Neural crest cell (in vitro differentiated cells): ENCODE measurements around the gene CGNL1. TPM values are rescaled to one million over a fixed set of nuclear protein-coding genes. Genes with fewer than 3 reads are reported as not detected.

ENCODE experiments used
- DNase-seq: peaks from one replicate; pipeline ENCODE4 v3.0.0; 2021; ENCODE audit warnings: low read depth, mixed read lengths, low spot score
- H3K27ac Mint-ChIP-seq: one replicate; pipeline ENCODE4 v1.8.0; 2021; ENCODE audit warnings: mild to moderate bottlenecking, mixed read lengths; ENCODE audit not compliant: unreplicated experiment
- H3K27me3 Mint-ChIP-seq: 2 replicates; pipeline ENCODE4 v1.8.0; 2021; ENCODE audit warnings: low read depth, mild to moderate bottlenecking, mixed read lengths
- H3K36me3 Mint-ChIP-seq: 2 replicates; pipeline ENCODE4 v1.8.0; 2021; ENCODE audit warnings: low read depth, mild to moderate bottlenecking, mixed read lengths
- H3K4me1 Mint-ChIP-seq: 2 replicates; pipeline ENCODE4 v1.8.0; 2021; ENCODE audit warnings: mixed read lengths
- H3K4me3 Mint-ChIP-seq: one replicate; pipeline ENCODE4 v1.8.0; 2021; ENCODE audit warnings: mild to moderate bottlenecking, mixed read lengths
- H3K9me3 Mint-ChIP-seq: 2 replicates; pipeline ENCODE4 v1.8.0; 2021; ENCODE audit warnings: mixed read lengths
- CTCF ChIP-seq: fragments of 200-600 bp; sonication (generic); conservative IDR thresholded peaks from 2 replicates; pipeline ENCODE4 v1.5.0; 2021; ENCODE audit warnings: antibody characterized with exemption, mild to moderate bottlenecking
- total RNA-seq: library from RNA; stranded (reverse); gene quantifications from 2 replicates; pipeline ENCODE4 v1.2.1, GENCODE V29; 2021

CGNL1 gene
- total RNA-seq, 1 donor from 2014 or later, result 1.2 TPM

- no peak overlapping the region for H3K4me3 Mint-ChIP-seq
- H3K36me3 Mint-ChIP-seq, result no peaks in the 10 kb centered on the region
- no peak for DNase-seq
- no peak for TF ChIP-seq CTCF
- no peaks in the 10 kb centered on the region for H3K9me3 Mint-ChIP-seq
- no peaks in the 10 kb centered on the region for H3K4me1 Mint-ChIP-seq
- no peaks in the 10 kb centered on the region for H3K27me3 Mint-ChIP-seq
- peak overlapping the region; percentile 23 for H3K27ac Mint-ChIP-seq
Measured at GRCh38 chr15:57565311-57565710, 189.0 kb downstream of the CGNL1 start.

GRCh38 chr15:57566834-57567233 lies 190.5 kb downstream of the CGNL1 start:
- no peaks in the 10 kb centered on the region for H3K9me3 Mint-ChIP-seq
- no peak overlapping the region for H3K27ac Mint-ChIP-seq
- no peaks in the 10 kb centered on the region for H3K4me1 Mint-ChIP-seq
- H3K27me3 Mint-ChIP-seq, result no peaks in the 10 kb centered on the region
- DNase-seq, result no peak
- TF ChIP-seq CTCF, result no peak
- H3K4me3 Mint-ChIP-seq, result no peak overlapping the region
- no peaks in the 10 kb centered on the region for H3K36me3 Mint-ChIP-seq

GRCh38 chr15:57567891-57568290 lies 191.6 kb downstream of the CGNL1 start:
- no peak overlapping the region for H3K27ac Mint-ChIP-seq
- H3K36me3 Mint-ChIP-seq, result no peaks in the 10 kb centered on the region
- no peaks in the 10 kb centered on the region for H3K9me3 Mint-ChIP-seq
- no peak for DNase-seq
- H3K4me3 Mint-ChIP-seq, result no peak overlapping the region
- H3K27me3 Mint-ChIP-seq, result no peaks in the 10 kb centered on the region
- H3K4me1 Mint-ChIP-seq, result no peaks in the 10 kb centered on the region
- TF ChIP-seq CTCF, result no peak

GRCh38 chr15:57568299-57568698 lies 192.0 kb downstream of the CGNL1 start:
- Mint-ChIP-seq H3K27me3 (no peaks in the 10 kb centered on the region), H3K36me3 (no peaks in the 10 kb centered on the region), H3K9me3 (no peaks in the 10 kb centered on the region), H3K27ac (no peak overlapping the region), H3K4me3 (no peak overlapping the region), H3K4me1 (no peaks in the 10 kb centered on the region)
- no peak for DNase-seq
- TF ChIP-seq CTCF, result no peak

GRCh38 chr15:57570340-57570739 lies 194.0 kb downstream of the CGNL1 start:
- no peaks in the 10 kb centered on the region for H3K27me3 Mint-ChIP-seq
- H3K4me1 Mint-ChIP-seq, result no peaks in the 10 kb centered on the region
- H3K36me3 Mint-ChIP-seq, result no peaks in the 10 kb centered on the region
- no peak for TF ChIP-seq CTCF
- no peak for DNase-seq
- H3K4me3 Mint-ChIP-seq, result no peak overlapping the region
- H3K27ac Mint-ChIP-seq, result no peak overlapping the region
- H3K9me3 Mint-ChIP-seq, result no peaks in the 10 kb centered on the region

- Mint-ChIP-seq H3K4me1 (no peaks in the 10 kb centered on the region), H3K27ac (no peak overlapping the region), H3K27me3 (no peaks in the 10 kb centered on the region), H3K36me3 (no peaks in the 10 kb centered on the region), H3K4me3 (no peak overlapping the region), H3K9me3 (peaks cover 2% of the 10 kb centered on the region)
- TF ChIP-seq CTCF, result no peak
- no peak for DNase-seq
Measured at GRCh38 chr15:57570994-57571393, 194.7 kb downstream of the CGNL1 start.
